ENCODE measurements around the gene ELOVL3.
A peak's percentile ranks its signal among the peaks of the same experiment; 100 is the strongest.
"Not testable (repeated sequence)": the region's sequence is repeated elsewhere in the genome, so short reads cannot be mapped to it uniquely, and the experiment has no call there.

Gene ELOVL3

GRCh38 chr10:102229810-102230263 lies 3.7 kb downstream of the ELOVL3 start:
- peak; percentile 90 for DNase-seq

- peak; percentile 34 for DNase-seq
Observed at GRCh38 chr10:102230264-102230860, 4.3 kb downstream of the ELOVL3 start.

- peak; percentile 59 for DNase-seq
Observed at GRCh38 chr10:102230861-102231356, 4.8 kb downstream of the ELOVL3 start.

DNA sequence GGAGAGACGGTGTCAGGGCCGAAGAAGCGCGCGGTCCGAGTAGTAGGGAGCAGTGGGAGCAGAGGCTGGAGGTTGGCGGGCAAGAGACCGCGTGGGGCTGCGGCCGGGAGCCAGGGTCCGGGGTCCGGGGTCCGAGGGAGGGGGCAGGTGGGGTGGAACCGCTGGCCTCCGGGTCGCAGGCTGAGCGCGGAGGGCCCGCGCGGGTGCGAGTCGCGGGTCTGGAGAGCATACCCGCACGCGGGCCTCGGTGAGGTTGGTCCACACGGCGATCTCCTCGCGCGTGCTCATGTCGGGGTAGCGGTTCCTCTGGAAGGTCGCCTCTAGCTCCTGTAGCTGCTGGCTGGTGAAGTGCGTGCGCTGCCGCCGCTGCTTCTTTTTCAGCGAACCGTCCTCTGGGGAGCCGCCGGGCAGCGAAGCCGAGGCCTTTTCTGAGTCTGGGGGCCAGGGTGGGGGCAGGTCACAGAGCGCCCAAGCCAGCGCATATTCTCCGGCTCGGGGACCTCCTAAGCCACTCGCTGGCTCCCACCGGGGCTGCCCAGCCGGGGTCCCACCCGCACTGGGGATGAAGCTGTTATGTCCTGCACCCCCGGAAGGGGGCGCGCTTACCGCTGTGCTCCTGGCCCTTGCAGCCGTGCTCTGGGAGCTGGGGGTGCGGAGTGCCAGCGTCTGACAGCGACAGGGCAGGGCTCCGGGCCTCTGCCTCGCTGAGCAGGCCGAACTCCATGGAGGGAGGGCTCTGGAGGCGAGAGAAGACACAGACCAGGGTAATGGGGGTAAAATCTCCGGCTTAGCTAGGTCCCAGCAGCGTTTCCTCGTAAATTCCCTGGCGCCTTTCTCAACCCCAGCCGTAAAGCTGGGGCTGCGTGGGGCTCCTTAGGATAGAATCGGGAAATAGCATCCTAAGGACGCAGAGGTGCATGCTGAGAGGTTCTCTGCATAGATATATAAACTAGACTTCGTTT lies 5.5 kb downstream of the ELOVL3 start:
- DNase-seq, result peak; percentile 87

DNA sequence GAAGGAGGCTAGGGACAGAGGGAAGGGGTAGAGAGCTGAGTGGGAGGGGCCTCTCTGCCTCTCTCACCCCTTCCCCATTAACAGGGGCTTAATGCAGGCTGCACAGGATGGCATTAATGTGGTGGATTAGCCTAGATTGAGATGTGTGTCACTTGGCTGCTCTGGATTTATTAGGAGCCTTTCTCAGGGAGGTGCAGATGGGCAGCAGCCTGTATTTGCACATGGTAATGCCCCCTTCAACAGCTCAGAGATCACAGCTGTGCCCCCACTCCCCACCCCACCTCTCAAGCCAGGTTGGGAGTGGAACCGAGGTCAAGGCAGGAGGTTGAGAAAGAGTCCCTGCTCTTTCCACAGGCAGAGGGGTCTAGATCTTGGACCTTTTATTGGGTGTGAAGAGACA lies 7.9 kb downstream of the ELOVL3 start:
- no peak for DNase-seq

DNA sequence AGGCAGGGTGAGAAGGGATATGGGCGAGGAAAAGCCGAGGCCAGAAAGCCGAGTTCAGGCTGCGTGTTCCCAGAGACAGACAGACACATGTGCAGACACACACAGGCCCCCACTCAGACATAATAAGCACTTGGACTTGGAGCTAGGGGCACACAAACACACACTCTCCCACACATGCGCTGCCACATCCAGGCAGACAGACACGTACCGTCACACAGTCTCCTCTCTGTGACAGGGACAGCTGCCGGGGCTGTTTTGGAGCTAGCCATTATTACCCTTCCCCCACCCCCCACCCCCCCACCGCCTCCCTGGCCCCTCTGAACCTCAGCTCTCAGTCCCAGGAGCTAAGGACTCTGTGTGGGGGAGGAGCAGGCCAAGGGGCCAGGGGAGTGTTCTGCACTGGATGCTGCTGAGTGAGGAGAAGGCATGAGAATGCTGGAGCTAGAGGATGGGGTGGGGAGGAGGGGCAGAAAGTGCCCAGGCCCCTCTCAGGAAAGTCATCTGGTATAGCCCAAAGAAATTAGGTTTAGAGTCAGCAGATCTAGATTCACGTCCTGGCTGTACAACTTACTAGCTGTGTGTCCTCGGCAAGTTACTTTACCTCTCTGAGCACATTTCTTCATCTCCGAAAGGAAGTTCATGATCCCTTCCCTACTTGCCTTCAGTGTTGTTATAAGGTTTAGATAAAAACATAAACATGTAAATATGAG lies 8.9 kb downstream of the ELOVL3 start:
- no peak for DNase-seq

DNA sequence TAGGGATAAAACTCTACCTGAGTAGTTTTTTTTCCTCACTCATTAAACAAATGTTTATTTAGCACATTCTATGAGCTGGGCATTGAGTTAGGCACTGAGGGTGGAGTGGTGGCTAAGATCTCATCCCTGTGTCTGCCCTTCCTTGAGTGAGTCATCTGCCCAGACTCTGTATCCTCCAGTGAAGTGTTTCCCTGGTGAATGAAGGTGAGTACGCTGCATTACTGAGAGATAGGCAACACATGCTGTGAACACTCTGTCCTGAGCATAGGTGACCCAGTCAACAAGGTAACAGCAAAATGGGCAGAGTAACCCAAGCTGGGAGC lies 9.5 kb downstream of the ELOVL3 start:
- no peak for DNase-seq

DNA sequence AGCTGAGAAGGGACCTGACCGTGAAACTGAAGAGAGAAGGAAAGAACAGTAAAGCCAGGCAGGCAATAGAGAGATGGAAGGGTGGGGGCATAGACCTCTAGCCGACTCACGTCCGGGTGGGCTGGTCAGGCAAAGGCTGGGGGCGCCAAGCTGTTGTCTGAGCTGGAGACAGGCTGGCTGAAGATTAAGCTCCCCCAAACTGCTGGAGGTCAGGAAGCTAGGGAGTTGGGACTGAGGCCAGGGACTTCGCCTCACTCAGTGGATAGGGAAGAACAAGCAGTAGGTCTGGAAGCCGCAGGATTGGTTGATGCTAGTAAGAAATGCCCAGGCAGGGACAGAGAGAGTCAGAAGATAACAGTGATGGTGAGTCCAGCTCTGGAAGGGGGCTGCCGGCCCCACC lies 9.9 kb downstream of the ELOVL3 start:
- no peak for DNase-seq

GRCh38 chr10:102237711-102238252 lies 11.7 kb downstream of the ELOVL3 start:
- no peak for DNase-seq

DNA sequence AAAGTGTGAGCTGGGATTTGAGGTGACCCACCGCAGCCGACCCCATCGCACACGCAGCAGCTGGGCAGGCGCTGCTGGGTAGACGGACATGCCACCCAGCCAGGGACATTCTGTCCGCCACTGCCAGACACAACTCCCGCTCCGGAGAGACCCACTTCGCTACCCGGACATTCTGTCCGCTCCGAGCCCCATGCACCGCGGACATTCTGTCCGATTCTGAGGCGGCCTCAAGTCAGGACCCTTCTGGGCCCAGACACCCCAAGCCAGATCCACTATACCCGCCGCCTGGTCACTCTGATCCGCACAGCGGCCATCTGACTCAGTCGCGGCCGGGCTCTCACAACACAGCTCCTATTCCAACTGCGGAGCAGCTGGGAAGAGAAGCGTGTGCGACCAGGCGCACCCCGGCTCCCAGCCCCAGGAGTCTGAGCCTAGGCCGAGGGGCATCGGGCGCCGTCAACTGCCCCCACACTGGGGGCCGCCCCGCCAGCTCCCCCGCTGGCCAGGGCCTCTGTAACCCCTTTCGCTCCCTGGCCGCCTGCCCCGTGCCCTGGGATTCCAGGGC lies 14.4 kb downstream of the ELOVL3 start:
- DNase-seq, result no peak

GRCh38 chr10:102241032-102241443 lies 14.9 kb downstream of the ELOVL3 start:
- DNase-seq, result no peak

GRCh38 chr10:102241444-102242117 lies 15.5 kb downstream of the ELOVL3 start, which contains the start of gene PITX3:
Gene PITX3, minus strand, starts transcription at chr10:102241512. Its CDS starts 9,432 bp downstream, at chr10:102232080.
- peak; percentile 95 for DNase-seq

- DNase-seq, result no peak
Observed at GRCh38 chr10:102242118-102242485, 16.0 kb downstream of the ELOVL3 start.

GRCh38 chr10:102243309-102243708 lies 17.2 kb downstream of the ELOVL3 start:
- DNase-seq, result no peak

DNA sequence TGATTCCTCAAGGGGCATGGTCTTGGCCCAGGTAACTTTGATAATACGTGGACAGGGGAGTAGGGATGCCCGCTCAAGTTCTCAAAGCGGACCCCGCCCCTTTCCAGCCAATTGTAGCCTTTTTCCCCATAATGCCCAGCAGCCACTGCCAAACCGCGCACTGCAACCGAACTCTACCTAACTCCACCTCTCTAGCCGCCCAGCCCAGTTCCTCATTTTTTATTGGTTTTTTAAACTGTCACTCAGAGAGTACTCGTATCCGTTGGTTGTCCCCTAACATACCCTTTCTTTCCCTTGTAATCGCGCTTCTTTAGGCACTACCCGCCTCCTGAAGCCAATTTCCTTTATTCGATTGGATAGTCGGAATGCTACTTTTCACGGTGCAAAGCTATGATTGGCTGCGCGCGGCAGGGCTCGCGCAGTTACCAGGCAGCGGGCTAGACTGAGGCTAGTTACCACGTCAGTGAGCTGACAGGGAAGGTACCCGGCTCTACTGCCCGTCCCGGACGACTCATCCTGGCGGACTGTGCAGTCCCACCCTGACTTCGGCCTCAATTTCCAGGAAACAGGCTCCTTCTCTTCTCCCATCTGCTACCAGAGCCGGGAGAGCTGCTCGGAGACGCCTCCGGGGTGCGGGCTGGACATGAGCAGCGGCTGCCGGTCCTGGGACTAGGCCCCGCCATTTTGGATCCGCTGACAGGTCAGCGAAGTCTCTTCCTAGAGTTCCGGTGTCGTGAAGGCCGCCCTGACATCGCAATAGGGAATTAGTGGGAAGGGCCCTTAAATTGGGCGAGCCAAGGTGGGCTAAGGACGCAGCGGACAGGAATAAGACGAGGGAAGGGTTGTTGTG lies 19.2 kb downstream of the ELOVL3 start, which contains the start of gene GBF1:
Gene GBF1, plus strand, starts transcription at position 451 of the 850 bp plus-strand sequence. CDS start 13,407 bp downstream, outside the sequence.
- DNase-seq, result peak; percentile 99

DNA sequence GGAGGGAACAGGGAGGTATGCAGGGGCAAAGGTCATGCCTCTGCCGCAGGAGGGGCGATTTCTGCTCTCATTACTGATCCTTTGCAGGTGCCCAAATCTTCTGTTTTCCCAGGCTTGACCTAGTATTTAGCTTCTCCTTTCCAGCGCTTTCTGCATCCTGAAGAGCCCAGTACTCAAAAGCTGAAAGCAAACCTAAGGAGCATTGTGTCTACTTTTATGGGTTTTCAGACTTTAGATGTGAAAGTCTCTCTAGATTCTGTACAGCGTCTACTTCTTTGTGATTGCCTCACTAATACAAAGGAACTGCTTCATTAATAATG lies 19.8 kb downstream of the ELOVL3 start:
- no peak for DNase-seq

- peak; percentile 18 for DNase-seq
Observed at GRCh38 chr10:102246261-102246660, 20.2 kb downstream of the ELOVL3 start.

DNA sequence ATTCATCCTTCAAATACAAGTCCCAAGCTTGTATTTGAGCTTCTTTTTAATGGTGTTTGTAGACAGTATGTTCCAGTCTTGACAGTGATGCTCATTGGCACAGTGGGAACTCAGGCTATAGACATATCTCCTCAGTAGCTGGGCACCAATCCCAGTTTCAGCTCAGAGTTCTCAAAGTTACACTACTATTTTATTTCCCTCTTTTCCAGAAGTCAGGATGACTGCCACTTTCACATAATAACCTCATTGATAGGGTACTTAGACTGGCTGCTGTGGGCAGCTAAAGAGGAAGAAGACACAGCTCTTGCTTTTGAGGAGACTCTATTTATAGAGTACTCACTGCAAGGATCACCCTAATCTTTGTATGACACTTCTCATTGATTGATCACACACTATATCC lies 21.6 kb downstream of the ELOVL3 start:
- DNase-seq, result no peak

DNA sequence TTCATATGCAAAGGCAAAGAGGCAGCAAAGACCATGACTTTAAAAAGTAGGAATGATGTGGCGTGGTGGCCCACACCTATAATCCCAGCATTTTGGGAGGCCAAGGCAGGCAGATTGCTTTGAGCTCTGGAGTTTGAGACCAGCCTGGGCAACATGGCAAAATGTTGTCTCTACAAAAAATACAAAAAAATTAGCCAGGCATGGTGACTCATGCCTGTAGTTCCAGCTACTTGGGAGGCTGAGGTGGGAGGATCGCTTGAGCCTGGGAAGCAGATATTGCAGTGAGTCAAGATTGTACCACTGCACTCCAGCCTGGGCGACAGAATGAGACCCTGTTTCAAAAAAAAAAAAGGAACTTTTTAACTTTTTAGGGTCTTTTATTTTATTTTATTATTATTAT lies 26.4 kb downstream of the ELOVL3 start:
- DNase-seq, result not testable (repeated sequence)

DNA sequence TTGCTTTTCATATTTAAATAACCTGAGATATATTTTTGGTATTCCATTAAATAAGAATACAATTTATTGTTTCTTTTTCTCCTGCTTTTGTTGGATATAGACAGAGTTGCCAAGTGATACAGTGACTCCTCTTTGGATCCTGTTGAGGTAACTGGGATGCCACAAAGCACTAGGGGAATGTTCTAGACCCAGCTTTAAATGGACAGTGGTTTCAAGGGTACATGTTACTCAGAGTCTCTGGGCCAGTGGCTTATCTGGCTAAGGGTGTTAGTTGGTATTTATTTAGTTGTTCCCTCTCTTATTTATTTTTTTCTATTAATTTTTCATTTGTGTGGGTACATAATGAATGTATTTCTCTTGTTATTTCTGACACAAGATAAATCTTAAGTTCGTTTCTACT lies 28.3 kb downstream of the ELOVL3 start:
- no peak for DNase-seq

DNA sequence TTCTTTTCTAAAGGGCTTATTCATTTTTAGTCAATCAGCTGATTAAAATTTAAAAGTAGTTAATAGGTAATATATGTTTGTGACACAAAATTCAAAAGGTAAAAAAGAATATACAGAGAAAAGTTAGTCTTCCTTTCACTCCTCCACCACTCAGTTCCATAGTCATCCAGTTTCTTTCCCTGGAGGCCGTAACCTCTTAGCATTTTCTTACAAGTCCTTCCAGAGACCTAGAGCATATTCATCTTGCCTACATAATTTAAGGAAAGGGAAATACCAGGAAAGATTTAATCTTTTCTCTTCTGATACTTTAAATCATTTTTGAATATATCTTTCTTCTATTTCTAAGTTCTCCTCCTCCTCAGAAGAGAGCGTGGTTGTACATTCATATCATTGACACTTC lies 29.3 kb downstream of the ELOVL3 start:
- no peak for DNase-seq
